Aorta (tissue), 5 donors: Measurements from ENCODE around the gene PRRC2C. TPM values are rescaled to one million over a fixed set of nuclear protein-coding genes. Genes with fewer than 3 reads are reported as not detected.

Source experiments
- ATAC-seq: fragments of 200-7000 bp; cut with Tn5 transposase; one replicate; pipeline ENCODE4 v1.9.1; 2022; ENCODE audit warnings: moderate library complexity; ENCODE audit not compliant: low FRiP score
- DNase-seq, 2 donors: peaks; one replicate each; pipeline ENCODE4 v3.0.0-alpha.2; 2020
- H3K27ac ChIP-seq, 2 donors: one replicate each; pipeline ENCODE4 v1.5.1; 2013; ENCODE audit warnings: low read length in 2 of 2, mild to moderate bottlenecking in 2 of 2, moderate library complexity in 2 of 2, control low read depth in 1 of 2, inconsistent platforms in 1 of 2, low read depth in 1 of 2
- H3K27me3 ChIP-seq, 2 donors: one replicate each; pipeline ENCODE4 v1.6.1; 2013; ENCODE audit warnings: control low read depth in 1 of 2, low read length in 1 of 2, mild to moderate bottlenecking in 1 of 2, moderate library complexity in 1 of 2; ENCODE audit not compliant: insufficient read depth in 2 of 2, control insufficient read depth in 1 of 2
- H3K36me3 ChIP-seq, 2 donors: one replicate each; pipeline ENCODE4 v1.6.1; 2013; ENCODE audit warnings: control low read depth in 1 of 2, low read length in 1 of 2, mild to moderate bottlenecking in 1 of 2; ENCODE audit not compliant: insufficient read depth in 2 of 2, control insufficient read depth in 1 of 2
- H3K4me1 ChIP-seq, 2 donors: one replicate each; pipeline ENCODE4 v1.6.1; 2013; ENCODE audit warnings: low read length in 2 of 2, control low read depth in 1 of 2, mild to moderate bottlenecking in 1 of 2, moderate library complexity in 1 of 2; ENCODE audit not compliant: insufficient read depth in 2 of 2, control insufficient read depth in 1 of 2
- H3K4me3 ChIP-seq, 2 donors: one replicate each; pipeline ENCODE4 v1.5.1; 2013; ENCODE audit warnings: low read length in 2 of 2, control low read depth in 1 of 2, mild to moderate bottlenecking in 1 of 2
- H3K9me3 ChIP-seq: one replicate; pipeline ENCODE4 v1.6.1; 2013; ENCODE audit warnings: mild to moderate bottlenecking, low read length; ENCODE audit not compliant: control insufficient read depth
- WGBS, 2 donors: extraction: QIAGEN DNeasy Blood & Tissue Kit; methylation state at CpG; one replicate each; pipeline ENCODE4 v1.1.7; 2013; 5-methylcytosine and 5-hydroxymethylcytosine counted together
- intact Hi-C, 2 donors: fragments of 100-400 bp; cut with DNase I; formaldehyde crosslinking; loops; one replicate each; pipeline versions ENCODE4 v1.14.2 to v1.15.0; 2022
- polyA plus RNA-seq, 2 donors: library from polyadenylated mRNA; stranded (reverse); fragments of 200-250 nt; gene quantifications; one replicate each; pipeline ENCODE4 v1.2.3, GENCODE V29; 2013
- total RNA-seq, 2 donors: library from RNA; stranded (reverse); fragmentation: NEBNext Ultra II Directional; extraction: Animal tissue kit (Norgen Biotek cat#: 25700); gene quantifications; one replicate each; pipeline ENCODE4 v1.2.1, GENCODE V29; 2021
- donor health status: healthy with polysubstance abuse.
- donor health status: Bipolar disorder and iron deficiency.
- donor health status: DM: no; HTN: no; CAD: no.
- donor health status: DM: no; HTN: no; CAD: no.
- donor health status: DM: yes; HTN: yes; CAD: no.

PRRC2C gene
- total and polyA plus RNA-seq, 4 donors, result 19.2 to 193 (median 175) TPM

- H3K27ac ChIP-seq, result no peak overlapping the region
- DNase-seq (no peak), ATAC-seq (no peak)
- H3K4me3 ChIP-seq, result peak overlapping the region; percentile 67 to 74
- H3K27me3 ChIP-seq, result no peaks in the 10 kb centered on the region
- intact Hi-C loops, result no loop called here
- H3K36me3 ChIP-seq, result peaks cover 0 to 2% of the 10 kb centered on the region in 2 donors
- H3K4me1 ChIP-seq, result no peaks in the 10 kb centered on the region
- no peaks in the 10 kb centered on the region for H3K9me3 ChIP-seq
Measured at GRCh38 chr1:171487038-171487437, 1.7 kb downstream of the PRRC2C start.

DNA sequence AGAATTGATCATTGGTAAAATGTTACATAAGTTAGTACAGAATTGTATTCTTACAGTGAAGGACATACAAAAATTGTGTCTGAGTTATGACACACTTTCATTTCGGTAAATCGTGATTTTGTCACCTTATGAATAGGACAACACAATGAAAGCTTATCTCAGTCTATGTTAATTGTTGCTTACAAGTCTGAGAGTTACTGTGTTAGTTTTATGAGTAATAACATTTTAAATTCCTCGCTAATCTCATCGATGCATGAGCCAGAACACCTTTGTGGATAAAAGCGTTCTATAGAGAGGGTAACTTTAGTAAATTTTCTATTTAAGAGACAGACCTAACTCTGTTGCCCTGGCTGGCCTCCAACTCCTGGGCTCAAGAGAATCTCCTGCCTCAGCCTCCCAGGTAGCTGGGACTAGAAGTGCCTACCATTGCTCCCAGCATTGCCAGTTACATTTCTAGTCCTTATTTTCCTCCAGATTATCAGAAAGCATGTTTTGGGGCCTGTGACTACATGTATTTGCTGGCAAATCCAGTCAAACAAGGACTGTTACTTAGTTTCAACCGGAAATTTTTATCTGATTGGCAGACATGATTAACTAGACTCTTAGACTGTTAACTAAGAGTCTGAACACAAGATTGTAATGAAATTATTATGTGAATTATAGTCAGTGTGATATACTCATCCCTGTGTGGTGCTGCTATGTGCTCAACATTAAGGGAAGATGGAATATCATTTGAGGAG lies 3.0 kb downstream of the PRRC2C start:
- Histone ChIP-seq H3K27ac (no peak overlapping the region), H3K27me3 (no peaks in the 10 kb centered on the region), H3K4me3 (no peak overlapping the region), H3K4me1 (peaks cover 0 to 2% of the 10 kb centered on the region in 2 donors), H3K36me3 (peaks cover 0 to 2% of the 10 kb centered on the region in 2 donors), H3K9me3 (no peaks in the 10 kb centered on the region)
- WGBS, 2 donors, result 50% methylated on average over 6 of the region's 6 CpGs
- intact Hi-C loops, result no loop called here
- no peak for DNase-seq
- no peak for ATAC-seq

GRCh38 chr1:171494076-171494475 lies 8.7 kb downstream of the PRRC2C start:
- no peaks in the 10 kb centered on the region for H3K27me3 ChIP-seq
- peak overlapping the region in 1 of 2 donors; percentile 67 for H3K27ac ChIP-seq
- DNase-seq (no peak), ATAC-seq (no peak)
- peaks cover 5 to 7% of the 10 kb centered on the region in 2 donors for H3K4me1 ChIP-seq
- no peaks in the 10 kb centered on the region for H3K9me3 ChIP-seq
- 2 to 6% methylated on average over 3 of the region's 3 CpGs for WGBS, 2 donors
- peaks cover 0 to 2% of the 10 kb centered on the region in 2 donors for H3K36me3 ChIP-seq
- intact Hi-C loops, result no loop called here
- H3K4me3 ChIP-seq, result no peak overlapping the region

- no peaks in the 10 kb centered on the region for H3K9me3 ChIP-seq
- H3K27ac ChIP-seq, result no peak overlapping the region
- H3K4me3 ChIP-seq, result no peak overlapping the region
- intact Hi-C loops, result no loop called here
- peaks cover 0 to 2% of the 10 kb centered on the region in 2 donors for H3K36me3 ChIP-seq
- peaks cover 5 to 7% of the 10 kb centered on the region in 2 donors for H3K4me1 ChIP-seq
- no peaks in the 10 kb centered on the region for H3K27me3 ChIP-seq
- DNase-seq (no peak), ATAC-seq (no peak)
Measured at GRCh38 chr1:171495444-171495843, 10.1 kb downstream of the PRRC2C start.

- DNase-seq (no peak), ATAC-seq (no peak)
- 79 to 84% methylated on average over 3 of the region's 3 CpGs for WGBS, 2 donors
- Histone ChIP-seq H3K36me3 (no peaks in the 10 kb centered on the region), H3K4me1 (peaks cover 3 to 4% of the 10 kb centered on the region in 2 donors), H3K4me3 (no peak overlapping the region), H3K27ac (no peak overlapping the region), H3K27me3 (no peaks in the 10 kb centered on the region), H3K9me3 (no peaks in the 10 kb centered on the region)
- intact Hi-C loops, result no loop called here
Measured at GRCh38 chr1:171500304-171500703, 15.0 kb downstream of the PRRC2C start.

GRCh38 chr1:171500803-171501202 lies 15.5 kb downstream of the PRRC2C start:
- no peaks in the 10 kb centered on the region for H3K36me3 ChIP-seq
- no peaks in the 10 kb centered on the region for H3K9me3 ChIP-seq
- intact Hi-C loops, result no loop called here
- no peak for ATAC-seq
- no peak overlapping the region for H3K4me3 ChIP-seq
- no peak for DNase-seq
- 94 to 97% methylated on average over 4 of the region's 4 CpGs for WGBS, 2 donors
- H3K27ac ChIP-seq, result no peak overlapping the region
- no peaks in the 10 kb centered on the region for H3K27me3 ChIP-seq
- peaks cover 3 to 4% of the 10 kb centered on the region in 2 donors for H3K4me1 ChIP-seq

- no peak overlapping the region for H3K27ac ChIP-seq
- no peaks in the 10 kb centered on the region for H3K27me3 ChIP-seq
- no peak overlapping the region for H3K4me3 ChIP-seq
- peaks cover 3 to 4% of the 10 kb centered on the region in 2 donors for H3K4me1 ChIP-seq
- intact Hi-C loops, result no loop called here
- H3K36me3 ChIP-seq, result no peaks in the 10 kb centered on the region
- H3K9me3 ChIP-seq, result no peaks in the 10 kb centered on the region
- ATAC-seq, result no peak
- no peak for DNase-seq
Measured at GRCh38 chr1:171501305-171502024, 16.1 kb downstream of the PRRC2C start.

DNA sequence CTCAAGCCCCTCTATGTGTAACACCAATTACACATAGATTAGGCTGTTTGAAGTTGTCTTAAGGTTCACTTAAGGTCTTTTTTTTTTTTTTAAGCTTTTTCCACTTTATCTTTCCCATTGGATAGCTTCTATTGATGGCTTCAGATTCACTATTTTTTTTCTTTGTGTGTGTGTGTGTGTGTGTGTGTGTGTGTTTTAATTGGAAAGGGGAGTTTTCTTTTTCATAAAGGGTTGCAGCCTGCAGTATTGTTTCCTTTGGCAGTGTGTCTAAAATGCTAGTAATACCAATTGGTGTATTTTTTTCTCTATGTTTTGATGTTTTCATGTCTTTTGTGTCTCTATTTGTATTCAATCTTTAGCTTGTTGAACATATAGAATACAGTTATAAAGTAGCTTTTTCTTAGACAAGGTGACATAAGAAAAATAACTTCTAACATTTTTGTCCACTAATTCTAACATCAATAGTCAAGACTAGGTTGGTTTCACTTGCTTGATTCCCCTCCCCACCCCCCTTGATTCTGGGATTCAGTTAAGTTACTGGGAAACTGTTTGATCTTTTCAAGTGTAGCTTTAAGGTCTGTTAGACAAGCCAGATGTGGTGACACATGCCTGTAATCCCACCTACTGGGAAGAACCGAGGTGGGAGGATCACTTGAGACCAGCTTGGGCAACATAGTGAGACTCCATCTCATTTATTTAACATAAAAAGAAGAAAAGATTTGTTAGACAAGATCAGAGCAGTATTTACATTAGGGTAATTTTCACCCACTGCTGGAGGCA lies 21.4 kb downstream of the PRRC2C start:
- Histone ChIP-seq H3K9me3 (no peaks in the 10 kb centered on the region), H3K4me3 (no peak overlapping the region), H3K36me3 (no peaks in the 10 kb centered on the region), H3K4me1 (peaks cover 0 to 4% of the 10 kb centered on the region in 2 donors), H3K27ac (no peak overlapping the region), H3K27me3 (no peaks in the 10 kb centered on the region)
- intact Hi-C loops, result no loop called here
- no peak for DNase-seq
- no peak for ATAC-seq
- 7 to 52% methylated on average over 1 of the region's 1 CpG for WGBS, 2 donors
